ENCODE results near the gene ALK.

Gene ALK

DNA sequence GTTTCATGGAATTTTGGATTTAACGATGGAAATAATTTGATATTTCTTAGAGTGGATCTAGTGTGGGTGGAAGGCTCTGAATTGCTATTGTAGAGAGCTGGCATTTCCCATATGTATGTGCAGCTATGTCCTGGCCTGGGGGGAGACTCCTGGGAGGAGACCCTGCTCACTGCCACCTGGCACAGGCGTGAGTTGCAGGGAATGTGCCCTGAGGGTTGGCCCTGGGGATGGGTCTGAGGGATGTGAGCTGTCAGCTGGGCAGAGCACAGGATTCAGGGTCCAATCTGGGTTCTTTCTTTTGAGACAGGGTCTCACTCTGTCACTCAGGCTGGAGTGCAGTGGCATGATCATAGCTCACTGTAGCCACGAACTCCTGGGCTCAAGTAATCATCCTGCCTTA lies 686.0 kb downstream of the ALK start:
- Mint-ChIP-seq H3K4me1 (no peaks in the 10 kb centered on the region), H3K27me3 (peaks cover 3% of the 10 kb centered on the region), H3K4me3 (no peak overlapping the region), H3K27ac (no peak overlapping the region), H3K9me3 (no peaks in the 10 kb centered on the region), H3K36me3 (no peaks in the 10 kb centered on the region)

DNA sequence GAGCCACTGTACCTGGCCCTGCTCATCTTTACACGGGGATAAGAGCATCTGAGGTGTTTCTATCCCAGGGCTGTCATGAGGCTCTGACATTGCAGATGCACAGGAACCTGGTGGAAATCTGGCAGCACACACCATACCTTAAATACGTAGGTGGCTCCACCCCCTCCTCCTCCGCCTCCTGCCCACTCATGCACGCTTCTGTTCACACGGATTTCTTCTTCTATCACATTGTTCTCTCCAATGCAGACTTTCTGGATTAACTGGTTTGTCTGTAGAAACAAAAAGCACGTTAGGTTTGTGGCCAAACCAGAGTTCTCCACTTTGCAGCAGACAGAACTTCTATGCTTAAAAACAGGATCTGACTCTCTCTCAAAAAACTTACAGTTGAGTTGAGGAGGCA lies 688.0 kb downstream of the ALK start:
- H3K27ac Mint-ChIP-seq = no peak overlapping the region
- H3K9me3 Mint-ChIP-seq = no peaks in the 10 kb centered on the region
- H3K36me3 Mint-ChIP-seq = no peaks in the 10 kb centered on the region
- H3K27me3 Mint-ChIP-seq = peaks cover 2% of the 10 kb centered on the region
- H3K4me3 Mint-ChIP-seq = no peak overlapping the region
- no peaks in the 10 kb centered on the region for H3K4me1 Mint-ChIP-seq

DNA sequence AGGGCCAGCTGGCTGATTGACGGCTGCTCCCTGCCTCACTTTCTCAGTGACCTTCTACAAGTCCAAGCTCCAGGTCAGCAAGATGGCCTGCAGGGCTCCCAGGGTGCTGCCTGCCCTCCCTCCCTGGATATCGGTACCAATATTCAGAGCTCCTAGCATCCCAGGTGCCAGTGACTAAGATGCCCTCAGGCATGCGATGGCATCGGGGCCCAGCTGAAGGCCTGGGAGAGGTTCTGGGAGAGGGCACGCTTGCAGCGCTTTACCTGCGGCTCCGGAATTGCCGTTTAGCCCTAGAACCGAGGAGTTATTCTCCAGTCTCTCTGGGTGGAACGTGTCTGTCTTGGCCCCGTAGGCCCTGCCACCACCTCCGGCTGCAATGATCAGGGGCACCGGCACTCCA lies 689.3 kb downstream of the ALK start:
- H3K27me3 Mint-ChIP-seq = peaks cover 3% of the 10 kb centered on the region
- H3K27ac Mint-ChIP-seq = no peak overlapping the region
- H3K36me3 Mint-ChIP-seq = no peaks in the 10 kb centered on the region
- H3K9me3 Mint-ChIP-seq = no peaks in the 10 kb centered on the region
- no peak overlapping the region for H3K4me3 Mint-ChIP-seq
- H3K4me1 Mint-ChIP-seq = no peaks in the 10 kb centered on the region

DNA sequence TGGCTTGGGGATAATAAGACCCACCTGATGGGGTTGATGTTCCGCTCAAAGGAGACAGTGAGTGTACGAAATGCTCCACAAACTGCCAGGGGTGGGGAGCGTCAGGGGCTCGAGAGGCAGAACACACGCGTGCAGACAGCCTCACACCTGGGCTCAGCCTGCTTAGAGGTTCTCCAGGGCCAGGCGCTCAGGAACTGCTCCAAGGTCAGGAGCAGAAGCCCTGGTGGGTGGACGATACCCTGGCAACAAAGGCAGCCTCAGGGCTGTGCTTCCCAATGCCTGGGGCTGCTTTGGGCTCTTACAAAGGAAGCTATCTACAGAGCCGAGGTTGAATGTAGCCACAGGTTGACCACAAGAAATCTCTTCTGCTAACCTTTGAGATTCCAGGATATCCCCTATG lies 691.7 kb downstream of the ALK start:
- Mint-ChIP-seq H3K4me3 (no peak overlapping the region), H3K4me1 (no peaks in the 10 kb centered on the region), H3K36me3 (no peaks in the 10 kb centered on the region), H3K9me3 (no peaks in the 10 kb centered on the region), H3K27ac (no peak overlapping the region), H3K27me3 (peaks cover 2% of the 10 kb centered on the region)

DNA sequence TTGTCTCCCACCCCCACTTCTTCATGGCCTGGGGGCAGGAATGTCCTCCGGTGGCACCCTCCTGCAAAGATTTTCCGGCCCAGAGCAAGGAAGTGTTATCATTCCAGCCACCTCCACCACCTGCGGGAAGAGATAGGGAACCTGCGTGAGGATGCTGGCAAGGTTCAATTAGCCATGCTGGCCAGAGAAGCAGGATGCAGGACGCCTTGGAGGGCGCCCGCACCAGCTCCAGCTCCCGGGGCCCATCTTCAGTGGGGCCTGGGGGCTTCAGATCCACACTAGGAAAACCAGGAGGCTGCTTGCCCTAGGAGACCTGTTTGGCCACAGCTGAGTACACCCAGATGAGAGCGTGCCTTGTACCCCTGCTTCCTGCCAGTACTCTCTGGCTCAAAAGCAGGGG lies 692.4 kb downstream of the ALK start:
- Mint-ChIP-seq H3K4me1 (no peaks in the 10 kb centered on the region), H3K27me3 (peaks cover 2% of the 10 kb centered on the region), H3K9me3 (no peaks in the 10 kb centered on the region), H3K4me3 (no peak overlapping the region), H3K27ac (no peak overlapping the region), H3K36me3 (no peaks in the 10 kb centered on the region)

DNA sequence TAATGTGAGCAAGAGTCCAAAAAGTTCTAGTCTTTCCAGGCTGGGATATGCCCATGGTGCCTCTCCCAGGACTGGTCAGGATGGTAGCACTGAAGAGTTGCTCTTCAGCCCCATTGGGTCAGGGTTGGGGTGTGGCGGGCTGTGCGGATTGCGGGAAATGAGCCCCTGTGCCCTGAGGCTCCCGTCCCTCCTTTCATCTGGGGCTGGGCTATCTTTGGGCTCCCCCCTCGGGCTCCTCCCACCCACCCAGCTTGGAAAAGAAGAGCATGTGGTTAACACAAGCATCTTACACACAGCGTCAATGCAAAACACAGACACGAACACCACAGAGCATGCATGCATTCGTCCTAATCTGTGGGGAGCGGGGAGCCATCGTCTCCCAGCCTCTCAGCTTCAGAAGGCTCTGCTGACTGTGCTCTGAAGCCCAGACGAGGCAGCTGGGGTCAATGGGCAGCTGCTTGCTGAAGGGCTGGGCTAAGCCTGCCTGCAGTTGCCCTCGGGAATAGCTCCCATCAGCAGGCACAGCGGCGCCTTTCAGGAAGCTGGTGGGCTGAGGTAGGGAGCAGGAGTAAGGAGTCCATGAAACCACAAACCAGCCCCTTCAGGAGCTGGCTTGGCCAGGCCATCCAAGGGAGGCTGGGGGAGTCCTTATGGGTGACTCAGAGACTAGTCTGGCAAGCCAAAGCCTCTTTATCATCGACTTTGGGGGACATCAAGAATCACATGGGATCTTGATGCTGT lies 693.3 kb downstream of the ALK start:
- Mint-ChIP-seq H3K4me3 (no peak overlapping the region), H3K27me3 (peaks cover 2% of the 10 kb centered on the region), H3K27ac (no peak overlapping the region), H3K36me3 (no peaks in the 10 kb centered on the region), H3K9me3 (no peaks in the 10 kb centered on the region), H3K4me1 (no peaks in the 10 kb centered on the region)

DNA sequence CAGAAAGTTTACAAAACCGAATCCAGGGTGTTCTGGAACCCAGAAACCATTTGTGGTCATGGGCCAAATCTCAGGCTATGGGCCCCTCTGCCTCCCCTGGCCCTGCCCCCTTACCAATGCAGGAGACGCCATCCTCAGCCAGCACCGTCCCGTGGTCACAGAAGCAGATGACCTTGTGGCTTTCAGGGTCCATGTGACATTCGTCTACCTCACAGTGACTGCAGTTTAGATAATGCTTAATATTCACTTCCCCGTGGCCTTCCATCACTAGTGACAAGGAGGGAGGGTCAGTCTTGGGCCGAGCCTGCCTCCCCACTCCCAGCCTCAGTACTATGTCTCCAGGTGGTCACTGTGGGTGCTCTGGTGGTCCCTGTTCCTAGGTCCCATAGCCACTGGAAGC lies 694.6 kb downstream of the ALK start:
- Mint-ChIP-seq H3K4me3 (no peak overlapping the region), H3K36me3 (no peaks in the 10 kb centered on the region), H3K27me3 (peaks cover 2% of the 10 kb centered on the region), H3K4me1 (no peaks in the 10 kb centered on the region), H3K27ac (no peak overlapping the region), H3K9me3 (no peaks in the 10 kb centered on the region)

DNA sequence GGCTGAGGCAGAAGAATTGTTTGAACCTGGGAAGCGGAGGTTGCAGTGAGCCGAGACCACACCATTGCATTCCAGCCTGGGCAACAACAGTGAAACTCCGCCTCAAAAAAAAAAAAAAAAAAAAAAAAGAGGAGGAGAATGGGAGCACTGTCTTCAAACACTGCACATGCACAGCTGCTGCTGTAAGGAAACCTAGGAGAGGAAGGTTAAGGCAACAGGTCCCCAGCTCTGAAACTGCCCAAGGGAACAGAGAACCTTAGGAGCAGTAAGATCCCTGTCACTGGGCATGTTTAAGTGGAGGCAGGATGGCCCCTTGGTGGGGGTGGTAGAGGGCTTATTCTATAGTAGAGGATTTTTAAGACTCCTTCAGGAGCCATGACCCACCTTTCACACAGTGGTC lies 695.0 kb downstream of the ALK start:
- H3K27ac Mint-ChIP-seq = no peak overlapping the region
- no peaks in the 10 kb centered on the region for H3K9me3 Mint-ChIP-seq
- H3K4me1 Mint-ChIP-seq = no peaks in the 10 kb centered on the region
- H3K4me3 Mint-ChIP-seq = no peak overlapping the region
- H3K36me3 Mint-ChIP-seq = no peaks in the 10 kb centered on the region
- peaks cover 2% of the 10 kb centered on the region for H3K27me3 Mint-ChIP-seq

DNA sequence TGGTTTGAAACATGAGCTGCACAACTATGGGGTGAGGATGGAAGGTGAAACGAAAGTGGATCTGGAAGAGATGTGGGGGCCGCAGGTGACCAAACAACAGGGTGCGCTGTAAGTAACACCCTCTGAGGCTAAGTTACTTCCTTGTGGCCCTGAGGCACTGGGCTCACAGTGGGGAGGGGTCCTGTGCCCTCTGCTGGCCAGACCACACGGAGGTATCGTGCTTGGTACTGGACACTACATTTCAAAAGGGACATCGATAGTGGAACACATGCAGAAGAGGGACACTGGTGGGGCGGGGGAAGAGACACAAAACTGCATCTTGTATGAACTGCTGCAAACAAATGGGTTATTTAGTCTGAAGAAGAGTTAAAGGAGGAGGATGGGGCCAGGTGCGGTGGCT lies 695.6 kb downstream of the ALK start:
- Mint-ChIP-seq H3K9me3 (no peaks in the 10 kb centered on the region), H3K36me3 (no peaks in the 10 kb centered on the region), H3K27ac (no peak overlapping the region), H3K4me1 (no peaks in the 10 kb centered on the region), H3K4me3 (no peak overlapping the region), H3K27me3 (peaks cover 2% of the 10 kb centered on the region)

DNA sequence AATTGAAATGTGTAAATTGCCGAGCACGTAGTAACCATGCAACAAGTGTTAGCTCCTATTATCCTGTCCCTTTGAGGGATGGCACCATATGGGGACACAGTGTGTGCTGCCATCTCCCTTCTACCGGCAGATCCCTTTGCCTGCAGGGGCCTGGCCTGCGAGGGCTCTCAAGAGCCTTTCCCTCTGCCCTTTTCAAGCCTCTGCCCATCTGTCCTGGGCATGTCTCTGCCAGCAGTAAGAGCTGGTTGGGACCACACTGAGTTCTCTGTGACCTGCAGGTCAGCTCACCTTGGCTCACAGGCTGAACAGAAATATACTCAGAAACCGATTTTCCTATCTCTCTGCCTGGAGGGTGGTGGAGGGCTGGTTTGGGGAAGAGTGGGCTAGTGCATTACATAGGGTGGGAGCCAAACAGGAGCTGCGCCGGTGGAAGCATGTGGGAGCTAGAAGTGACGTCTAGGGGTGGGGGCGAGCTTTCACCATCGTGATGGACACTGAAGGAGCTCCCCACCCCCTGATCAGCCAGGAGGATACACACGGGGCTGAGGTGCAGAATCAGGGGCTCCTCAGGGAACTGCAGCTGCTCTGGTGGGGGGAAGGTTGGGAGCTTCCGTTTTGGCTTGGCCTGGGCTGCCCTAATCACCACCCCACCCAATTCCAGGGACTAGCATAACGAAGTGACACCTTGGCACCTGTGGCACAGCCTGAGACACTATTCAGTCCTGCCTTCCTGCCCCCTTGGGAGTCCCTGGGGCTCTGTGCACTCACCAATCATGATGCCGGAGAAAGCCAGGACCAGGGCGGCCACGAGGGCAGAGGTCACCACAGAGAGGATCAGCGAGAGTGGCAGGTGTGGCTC lies 696.5 kb downstream of the ALK start:
- peaks cover 2% of the 10 kb centered on the region for H3K27me3 Mint-ChIP-seq
- H3K27ac Mint-ChIP-seq = no peak overlapping the region
- no peak overlapping the region for H3K4me3 Mint-ChIP-seq
- no peaks in the 10 kb centered on the region for H3K36me3 Mint-ChIP-seq
- H3K4me1 Mint-ChIP-seq = no peaks in the 10 kb centered on the region
- no peaks in the 10 kb centered on the region for H3K9me3 Mint-ChIP-seq

DNA sequence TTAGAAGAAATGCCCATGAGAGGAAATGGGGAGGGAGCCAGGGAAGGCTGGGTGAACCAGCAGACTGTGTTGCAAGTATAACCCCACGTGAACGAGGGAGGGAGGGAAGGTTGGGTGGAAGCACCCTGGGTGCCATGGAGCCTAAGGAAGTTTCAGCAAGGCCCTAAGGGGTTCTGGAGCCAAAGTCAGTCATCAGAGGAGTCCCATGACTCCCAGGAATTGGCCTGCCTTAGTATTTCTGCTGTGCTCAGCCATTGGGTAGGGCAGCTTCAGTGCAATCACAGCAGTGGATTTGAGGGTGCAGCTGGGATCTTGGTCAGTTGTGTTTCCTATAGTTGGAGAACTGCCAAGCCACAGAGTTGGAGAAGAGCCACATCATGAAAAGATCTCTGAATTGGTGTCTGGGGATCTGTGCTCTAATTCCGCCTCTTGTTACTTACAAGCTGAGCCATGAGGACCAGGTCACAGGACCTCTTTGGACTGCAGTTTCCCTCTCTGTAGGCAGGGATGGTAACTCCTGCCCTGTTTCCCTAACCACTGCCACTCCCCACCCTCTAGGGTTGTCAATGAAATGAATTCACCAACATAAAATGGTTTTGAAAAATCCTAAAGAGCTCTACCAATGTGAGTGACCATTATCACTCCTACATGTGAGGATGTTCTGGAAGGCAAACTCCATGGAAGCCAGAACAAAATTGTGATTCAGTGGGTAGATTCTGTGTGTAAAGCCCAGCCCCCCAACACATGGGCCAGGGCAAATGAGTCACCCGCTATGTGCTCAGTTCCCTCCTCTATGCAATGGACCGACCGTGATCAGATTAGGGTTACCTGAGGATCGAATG lies 697.3 kb downstream of the ALK start:
- no peak overlapping the region for H3K27ac Mint-ChIP-seq
- no peaks in the 10 kb centered on the region for H3K9me3 Mint-ChIP-seq
- no peaks in the 10 kb centered on the region for H3K4me1 Mint-ChIP-seq
- H3K36me3 Mint-ChIP-seq = no peaks in the 10 kb centered on the region
- peaks cover 2% of the 10 kb centered on the region for H3K27me3 Mint-ChIP-seq
- no peak overlapping the region for H3K4me3 Mint-ChIP-seq

DNA sequence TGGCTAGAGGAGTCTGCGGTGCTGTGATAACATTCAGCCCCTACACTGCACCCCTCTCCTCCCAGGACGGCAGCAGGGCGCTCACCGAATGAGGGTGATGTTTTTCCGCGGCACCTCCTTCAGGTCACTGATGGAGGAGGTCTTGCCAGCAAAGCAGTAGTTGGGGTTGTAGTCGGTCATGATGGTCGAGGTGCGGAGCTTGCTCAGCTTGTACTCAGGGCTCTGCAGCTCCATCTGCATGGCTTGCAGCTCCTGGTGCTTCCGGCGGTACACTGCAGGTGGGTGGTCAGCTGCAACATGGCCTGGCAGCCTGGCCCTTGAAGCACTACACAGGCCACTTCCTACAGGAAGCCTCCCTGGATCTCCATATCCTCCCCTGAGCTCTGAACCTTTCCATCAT lies 698.1 kb downstream of the ALK start:
- Mint-ChIP-seq H3K36me3 (no peaks in the 10 kb centered on the region), H3K4me3 (no peak overlapping the region), H3K9me3 (no peaks in the 10 kb centered on the region), H3K4me1 (no peaks in the 10 kb centered on the region), H3K27me3 (peaks cover under 1% of the 10 kb centered on the region), H3K27ac (no peak overlapping the region)

DNA sequence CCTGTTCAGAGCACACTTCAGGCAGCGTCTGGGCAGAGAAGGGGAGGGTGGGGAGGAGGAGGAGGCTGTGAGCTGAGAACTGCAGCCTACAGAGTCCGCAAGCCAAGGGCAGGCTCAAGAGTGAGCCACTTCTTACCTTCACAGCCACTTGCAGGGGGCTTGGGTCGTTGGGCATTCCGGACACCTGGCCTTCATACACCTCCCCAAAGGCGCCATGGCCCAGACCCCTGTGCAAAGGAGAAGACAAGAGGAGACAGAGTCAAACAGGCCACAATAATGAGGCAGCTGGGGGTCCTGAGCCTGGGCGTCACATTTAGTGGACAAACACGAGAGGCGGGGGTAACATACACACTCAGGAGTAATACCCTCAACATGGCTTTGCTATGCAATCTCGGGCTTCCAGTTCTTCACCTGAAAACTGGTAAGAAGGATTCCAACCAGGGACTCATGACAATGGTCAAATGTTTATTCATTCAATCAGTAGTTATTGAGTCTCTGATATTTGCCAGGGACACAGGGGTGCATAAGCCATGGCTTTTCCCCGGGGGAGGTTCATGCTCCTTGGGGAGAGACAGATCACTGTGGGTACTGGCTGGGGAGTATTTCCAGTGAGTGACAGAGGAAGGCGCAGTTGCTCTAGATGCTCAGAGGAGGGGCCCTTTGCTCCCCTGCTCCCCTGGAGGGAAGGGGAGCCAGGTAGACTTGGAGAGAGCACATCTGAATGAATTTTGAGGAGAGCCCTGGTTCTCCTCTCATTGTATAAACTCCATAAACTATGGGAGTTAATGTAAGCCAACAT lies 698.8 kb downstream of the ALK start:
- H3K4me1 Mint-ChIP-seq = no peaks in the 10 kb centered on the region
- no peaks in the 10 kb centered on the region for H3K36me3 Mint-ChIP-seq
- no peak overlapping the region for H3K4me3 Mint-ChIP-seq
- no peaks in the 10 kb centered on the region for H3K27me3 Mint-ChIP-seq
- H3K9me3 Mint-ChIP-seq = no peaks in the 10 kb centered on the region
- no peak overlapping the region for H3K27ac Mint-ChIP-seq

DNA sequence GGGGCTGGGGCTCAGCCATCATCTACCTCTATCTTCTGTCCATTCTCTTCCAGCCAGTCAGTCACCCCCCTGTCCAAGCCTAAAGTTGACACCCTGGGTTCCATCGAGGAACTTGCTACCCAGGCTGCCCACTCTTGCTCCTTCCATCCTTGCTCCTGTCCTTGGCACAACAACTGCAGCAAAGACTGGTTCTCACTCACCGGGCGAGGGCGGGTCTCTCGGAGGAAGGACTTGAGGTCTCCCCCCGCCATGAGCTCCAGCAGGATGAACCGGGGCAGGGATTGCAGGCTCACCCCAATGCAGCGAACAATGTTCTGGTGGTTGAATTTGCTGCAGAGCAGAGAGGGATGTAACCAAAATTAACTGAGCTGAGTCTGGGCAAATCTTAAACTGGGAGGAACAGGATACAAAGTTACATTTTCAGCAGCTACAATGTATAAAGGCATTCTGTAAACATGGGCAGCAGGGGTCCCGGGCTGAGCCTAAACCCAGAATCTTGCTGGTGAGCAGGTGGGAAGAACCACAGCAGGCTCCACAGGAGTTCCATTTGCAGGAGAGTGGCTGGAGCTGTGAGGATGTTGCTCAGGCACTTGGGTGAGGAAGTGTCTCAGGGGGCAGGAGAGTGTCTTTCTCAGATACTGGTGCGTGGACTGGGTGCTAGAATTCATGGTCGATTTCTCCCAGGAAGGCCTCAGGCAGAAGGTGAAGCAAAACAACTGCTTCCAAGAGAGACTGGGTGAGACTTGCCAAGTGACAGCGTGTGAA lies 700.7 kb downstream of the ALK start:
- Mint-ChIP-seq H3K27ac (no peak overlapping the region), H3K27me3 (no peaks in the 10 kb centered on the region), H3K4me3 (no peak overlapping the region), H3K36me3 (no peaks in the 10 kb centered on the region), H3K4me1 (no peaks in the 10 kb centered on the region), H3K9me3 (no peaks in the 10 kb centered on the region)

DNA sequence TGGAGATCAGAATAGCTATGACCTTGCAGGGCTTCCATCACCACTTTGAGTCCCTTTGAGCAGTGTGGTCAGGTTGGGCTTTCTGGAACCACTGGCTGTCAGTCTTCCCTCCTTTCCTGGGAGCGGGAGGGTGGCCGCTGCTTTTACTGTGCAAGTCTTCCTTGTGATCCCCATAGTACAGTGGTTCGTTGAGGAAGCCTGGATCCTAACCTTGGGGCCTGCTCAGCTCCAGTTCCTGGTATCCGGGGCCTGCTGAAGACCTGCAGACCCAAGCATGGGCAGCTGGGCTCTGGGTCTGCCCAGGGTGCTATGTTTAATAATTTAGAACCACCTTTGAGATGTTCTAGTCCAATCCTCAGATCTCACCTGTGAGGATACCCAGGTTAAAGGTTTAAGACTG lies 702.0 kb downstream of the ALK start:
- Mint-ChIP-seq H3K36me3 (no peaks in the 10 kb centered on the region), H3K27me3 (no peaks in the 10 kb centered on the region), H3K9me3 (no peaks in the 10 kb centered on the region), H3K4me3 (no peak overlapping the region), H3K4me1 (no peaks in the 10 kb centered on the region), H3K27ac (no peak overlapping the region)
